ENCODE results near the gene SHPK.

Gene SHPK, protein sequence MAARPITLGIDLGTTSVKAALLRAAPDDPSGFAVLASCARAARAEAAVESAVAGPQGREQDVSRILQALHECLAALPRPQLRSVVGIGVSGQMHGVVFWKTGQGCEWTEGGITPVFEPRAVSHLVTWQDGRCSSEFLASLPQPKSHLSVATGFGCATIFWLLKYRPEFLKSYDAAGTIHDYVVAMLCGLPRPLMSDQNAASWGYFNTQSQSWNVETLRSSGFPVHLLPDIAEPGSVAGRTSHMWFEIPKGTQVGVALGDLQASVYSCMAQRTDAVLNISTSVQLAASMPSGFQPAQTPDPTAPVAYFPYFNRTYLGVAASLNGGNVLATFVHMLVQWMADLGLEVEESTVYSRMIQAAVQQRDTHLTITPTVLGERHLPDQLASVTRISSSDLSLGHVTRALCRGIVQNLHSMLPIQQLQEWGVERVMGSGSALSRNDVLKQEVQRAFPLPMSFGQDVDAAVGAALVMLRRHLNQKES

DNA sequence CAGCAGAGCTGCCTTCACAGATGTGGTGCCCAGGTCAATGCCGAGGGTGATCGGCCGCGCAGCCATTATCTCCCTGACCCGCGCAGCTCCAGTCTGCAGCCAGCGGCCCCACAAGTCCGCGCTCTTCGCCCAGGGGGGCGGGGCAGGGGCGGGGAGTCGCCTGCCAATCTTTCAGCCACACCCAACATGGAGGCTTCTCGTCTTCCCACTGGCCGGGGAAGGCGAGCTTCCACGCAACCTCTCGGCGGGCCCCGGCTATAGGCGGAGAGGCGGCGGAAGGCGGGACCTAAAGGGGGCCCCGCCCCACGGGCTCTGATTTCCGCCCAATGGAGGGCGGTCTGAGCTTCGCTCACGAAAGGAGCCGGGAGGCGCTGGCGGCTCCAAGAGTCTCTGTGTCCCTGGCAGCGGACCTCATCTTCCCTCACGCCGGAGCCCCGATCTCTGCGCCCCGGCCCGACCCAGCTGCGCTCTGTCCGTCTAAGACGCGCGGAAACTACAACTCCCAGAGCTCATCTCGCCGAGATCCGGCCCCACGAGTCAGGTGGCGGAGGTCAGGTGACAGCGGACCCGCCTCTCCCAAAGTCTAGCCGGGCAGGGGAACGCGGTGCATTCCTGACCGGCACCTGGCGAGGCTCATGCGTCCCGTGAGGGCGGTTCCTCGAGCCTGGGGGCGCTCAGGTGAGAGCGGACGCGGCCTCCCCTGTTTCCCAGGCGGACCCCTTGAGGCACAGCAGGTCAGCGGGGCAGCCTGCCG, at the start of gene SHPK, which contains the start of gene CTNS:
SHPK (minus strand) TSS at position 97 of the 754 bp plus-strand sequence; CDS start at position 66, 31 bp downstream.
CTNS (plus strand) TSS at position 607 of the 754 bp plus-strand sequence. CDS start 3,447 bp downstream, outside the sequence.
- peak; percentile 100 for DNase-seq

DNA sequence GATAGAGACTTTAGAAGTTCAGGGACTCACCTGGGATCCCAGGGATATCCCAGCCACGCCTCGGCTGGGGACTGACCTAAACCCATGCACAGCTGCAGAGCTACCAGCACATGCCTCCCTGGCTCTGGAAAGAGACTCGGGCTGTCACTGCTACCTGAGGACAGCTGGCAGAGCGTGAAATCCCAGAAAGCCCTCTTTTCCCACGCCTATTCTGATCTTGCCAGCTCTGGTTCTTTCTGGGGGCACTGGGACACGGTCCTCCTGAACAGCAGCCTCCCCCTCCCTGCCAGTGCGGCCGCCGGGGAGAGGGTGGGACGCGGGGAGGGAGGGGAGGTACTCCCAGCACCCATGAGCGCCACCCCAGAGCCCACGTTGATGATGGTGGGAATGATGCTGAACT, 49.1 kb upstream of the SHPK start:
- no peak for DNase-seq

DNA sequence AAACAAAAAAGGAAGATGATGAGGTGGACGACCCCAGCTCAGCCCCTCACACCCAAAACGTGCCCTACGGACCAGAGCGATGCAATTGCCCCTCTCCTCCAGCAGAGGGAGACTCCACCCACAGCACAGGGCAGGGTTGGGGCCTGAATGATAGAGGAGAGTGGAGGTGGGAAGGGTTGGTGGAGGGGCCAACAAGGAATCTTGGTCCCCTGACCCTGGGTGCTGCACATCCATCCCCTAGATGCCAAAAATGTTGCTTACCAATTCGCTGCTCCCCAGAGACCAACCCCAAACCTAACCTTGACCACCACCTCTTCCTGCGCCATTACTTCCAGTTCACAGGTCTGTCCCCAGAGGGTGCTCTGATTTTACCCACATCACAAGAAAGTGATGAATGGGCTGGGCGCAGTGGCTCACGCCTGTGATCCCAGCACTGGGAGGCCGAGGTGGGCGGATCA, 47.0 kb upstream of the SHPK start:
- DNase-seq = peak; percentile 44

DNA sequence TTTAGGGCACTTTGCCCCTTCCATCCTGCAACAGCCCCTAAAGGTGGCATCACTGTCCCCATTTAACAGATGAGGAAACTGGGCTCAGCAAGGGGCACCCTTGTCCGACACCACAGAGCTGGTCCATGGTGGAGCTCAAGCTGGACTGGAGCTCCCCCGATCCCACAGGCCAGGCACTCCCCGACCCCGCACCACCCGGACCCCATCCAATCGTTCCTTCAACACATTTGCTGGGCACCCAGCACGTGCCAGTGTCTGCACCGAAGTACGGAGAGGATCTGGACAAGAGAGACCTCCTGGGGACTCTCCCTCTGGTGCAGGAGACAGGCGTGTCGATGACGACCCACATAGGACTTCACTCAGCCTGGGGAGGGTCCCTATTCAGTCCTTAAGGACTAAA, 46.0 kb upstream of the SHPK start:
- no peak for DNase-seq

DNA sequence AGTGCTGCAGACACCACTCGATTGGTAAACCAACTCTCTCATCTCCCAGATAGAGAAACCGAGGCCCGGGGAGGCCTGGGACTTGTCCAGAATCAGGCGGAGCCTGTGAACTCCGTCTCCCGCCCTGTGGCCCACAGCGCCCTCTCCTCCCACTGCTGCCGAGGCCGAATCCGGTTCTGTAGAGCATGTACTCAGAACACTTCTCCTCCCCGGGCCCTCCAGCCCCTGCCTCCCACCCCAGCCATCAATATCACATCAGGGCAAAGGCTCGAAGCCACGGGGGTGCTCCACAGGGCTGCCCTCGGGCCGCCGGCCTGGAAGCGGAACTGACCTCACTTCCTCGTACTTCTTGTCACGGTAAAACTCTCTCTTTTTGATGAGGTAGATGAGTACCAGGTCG, 45.5 kb upstream of the SHPK start:
- DNase-seq = no peak

DNA sequence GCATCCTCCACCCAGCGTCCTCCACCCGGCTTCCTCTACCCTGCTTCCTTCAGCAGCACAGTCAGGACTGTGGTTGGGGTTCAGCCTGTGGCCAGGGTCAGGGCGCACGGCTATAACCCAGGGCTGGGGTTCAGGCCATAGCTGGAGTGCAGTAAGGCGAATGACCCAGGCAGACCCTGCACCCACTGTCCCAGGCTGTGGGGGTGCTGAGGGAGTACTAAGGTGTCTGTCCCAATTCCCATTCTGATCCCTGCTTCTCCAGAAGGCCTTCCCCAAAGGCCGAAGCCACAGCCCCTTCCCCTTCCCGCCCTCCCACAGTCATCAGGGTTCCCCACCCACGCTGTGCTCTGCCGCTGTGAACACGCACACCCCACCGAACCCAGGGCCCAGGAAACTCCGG, 45.0 kb upstream of the SHPK start:
- DNase-seq = no peak

DNA sequence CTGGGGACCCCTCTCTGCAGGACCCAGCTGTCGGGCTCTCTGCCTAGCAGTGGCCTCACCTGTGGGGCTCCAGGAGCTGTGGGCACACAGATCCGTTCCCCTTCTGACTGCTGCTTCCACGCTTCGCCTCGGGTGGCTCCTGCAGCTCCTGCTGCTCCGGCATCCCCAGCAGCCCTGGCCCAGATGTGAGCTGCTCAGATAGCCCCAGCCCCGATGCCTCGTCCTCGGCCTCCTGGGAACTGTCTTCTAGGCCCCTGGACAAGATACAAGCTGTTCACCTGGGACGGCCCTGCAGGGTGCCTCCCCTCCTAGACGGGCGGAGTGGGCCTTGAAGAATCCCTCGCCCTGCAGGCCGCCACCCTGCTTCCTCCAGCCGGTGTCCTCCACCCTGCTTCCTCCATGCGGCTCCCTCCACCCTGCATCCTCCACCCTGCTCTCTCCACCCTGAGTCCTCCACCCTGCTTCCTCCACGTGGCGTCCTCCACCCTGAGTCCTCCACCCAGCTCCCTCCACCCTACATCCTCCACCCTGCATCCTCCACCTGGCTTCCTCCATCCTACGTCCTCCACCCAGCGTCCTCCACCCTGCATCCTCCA, 43.6 kb upstream of the SHPK start:
- no peak for DNase-seq

DNA sequence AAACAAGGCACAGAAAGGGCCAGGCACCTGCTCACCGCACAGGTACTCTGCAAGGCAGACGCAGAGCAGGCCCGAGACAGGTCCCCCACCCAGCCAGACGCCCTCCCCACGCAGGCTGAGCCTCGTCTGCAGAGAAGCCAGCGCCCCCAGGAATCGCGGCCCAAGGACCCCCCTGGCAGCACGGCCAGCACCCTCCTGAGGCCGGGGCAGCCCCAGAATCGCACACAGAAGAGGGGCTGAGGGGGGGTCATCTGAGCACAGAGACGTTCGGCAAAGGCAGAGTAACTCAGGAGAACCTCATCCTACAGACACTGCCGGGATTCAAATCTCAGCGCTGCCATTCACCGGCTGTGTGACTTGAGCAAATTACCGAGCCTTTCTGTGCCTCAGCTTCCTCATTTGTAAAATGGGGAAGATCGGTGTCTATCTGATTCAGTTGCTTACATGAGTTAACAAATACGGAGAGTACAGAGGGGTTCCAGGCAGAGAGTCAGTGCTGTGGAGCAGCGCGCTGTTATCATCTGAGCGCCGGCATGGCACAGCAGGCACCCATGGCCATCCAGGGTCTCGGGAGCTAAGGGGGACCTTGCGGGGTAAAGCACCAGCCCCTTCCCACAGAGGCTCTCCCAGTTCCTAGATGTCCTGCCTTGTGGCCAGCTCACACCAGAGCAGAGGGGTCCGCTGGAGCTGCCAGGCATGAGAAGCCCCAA, 42.9 kb upstream of the SHPK start:
- no peak for DNase-seq

DNA sequence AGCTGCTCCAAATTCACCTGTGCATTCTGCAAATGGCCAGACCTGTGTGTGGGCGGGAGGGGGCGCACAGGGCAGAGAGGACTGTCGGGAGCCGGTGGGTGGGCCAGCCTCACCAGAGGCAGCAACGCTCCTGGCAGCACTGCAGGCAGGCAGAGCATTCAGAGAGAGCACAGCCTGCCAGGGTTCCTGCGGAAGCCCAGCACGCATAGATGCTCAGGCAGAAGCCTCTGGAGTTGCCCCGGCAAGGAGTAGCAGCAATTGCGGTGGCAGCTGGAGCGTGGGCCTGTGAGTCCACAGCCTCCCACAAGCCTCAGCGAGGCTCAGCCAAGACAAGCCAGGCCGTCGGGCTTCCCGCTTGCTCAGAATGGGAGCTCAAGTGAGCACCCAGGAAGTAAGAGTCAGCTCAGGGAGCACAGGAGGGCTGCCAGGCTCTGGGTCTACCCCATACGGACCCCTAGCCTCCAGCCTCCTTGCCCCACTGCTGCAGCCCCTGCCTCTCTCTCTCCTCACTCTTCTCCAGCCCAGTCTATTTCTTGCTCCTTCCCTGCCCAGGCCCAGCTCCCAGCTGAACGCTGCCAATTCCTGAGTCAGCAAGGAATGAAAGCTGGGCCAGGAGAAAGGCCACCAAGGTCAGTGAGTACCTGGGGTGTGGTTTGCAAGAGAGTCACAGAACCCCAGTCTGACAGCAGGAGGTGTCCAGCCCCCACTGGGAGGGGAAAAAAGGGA, 42.2 kb upstream of the SHPK start:
- no peak for DNase-seq

DNA sequence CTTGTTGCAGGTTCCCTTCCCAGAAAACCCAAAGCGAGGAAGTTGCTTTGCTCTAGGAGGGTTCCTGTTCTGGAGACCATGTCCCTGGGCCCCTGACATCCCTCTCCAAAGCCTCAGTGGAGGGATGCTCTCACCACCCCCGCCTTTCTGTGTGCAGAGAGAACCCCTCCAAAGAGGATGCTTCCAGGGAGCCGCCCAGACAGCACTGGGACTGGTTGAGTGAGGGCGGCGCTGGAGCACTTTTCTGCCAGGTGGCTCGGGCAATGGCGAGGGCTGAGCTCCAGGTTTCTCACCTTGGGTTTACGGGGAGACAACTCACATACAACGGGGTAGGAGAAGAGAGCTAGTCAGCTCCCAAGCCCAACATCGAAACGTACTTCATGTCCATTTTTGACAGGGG, 39.8 kb upstream of the SHPK start:
- no peak for DNase-seq

DNA sequence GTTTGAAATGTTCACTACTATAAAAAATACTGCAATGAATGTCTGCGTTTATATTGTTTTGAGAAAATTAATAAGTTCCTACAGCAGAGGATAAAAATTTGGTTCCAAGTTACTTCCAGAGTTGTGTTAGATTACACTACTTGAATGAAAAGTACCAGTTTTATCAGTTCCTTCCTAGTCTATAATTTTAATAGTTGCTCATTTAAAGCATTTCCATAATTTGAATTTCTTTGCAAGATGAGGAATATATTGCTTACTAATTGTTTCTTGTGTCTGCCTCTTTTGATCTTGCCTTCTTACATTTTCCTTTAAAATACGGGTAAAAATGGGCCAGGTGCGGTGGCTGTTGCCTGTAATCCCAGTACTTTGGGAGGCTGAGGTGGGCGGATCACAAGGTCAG, 36.5 kb upstream of the SHPK start:
- no peak for DNase-seq

DNA sequence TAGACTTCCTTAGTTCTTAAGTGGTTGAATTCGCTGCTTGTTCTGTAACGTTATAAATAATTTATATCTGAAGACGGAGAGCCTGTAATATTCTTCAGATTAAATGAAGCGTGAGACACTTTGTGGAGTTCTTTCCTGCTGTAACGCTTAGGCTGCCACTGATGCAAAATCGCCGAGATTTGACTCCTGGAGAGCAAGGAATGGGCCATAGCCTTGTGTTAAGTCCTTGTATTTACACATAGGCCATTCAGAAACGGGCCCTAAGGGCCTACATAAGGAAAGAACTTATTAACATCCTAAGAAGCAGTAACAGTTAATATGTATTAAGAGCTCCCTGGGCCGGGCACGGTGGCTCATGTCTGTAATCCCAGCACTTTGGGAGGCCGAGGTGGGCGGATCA, 33.5 kb upstream of the SHPK start:
- DNase-seq = no peak

DNA sequence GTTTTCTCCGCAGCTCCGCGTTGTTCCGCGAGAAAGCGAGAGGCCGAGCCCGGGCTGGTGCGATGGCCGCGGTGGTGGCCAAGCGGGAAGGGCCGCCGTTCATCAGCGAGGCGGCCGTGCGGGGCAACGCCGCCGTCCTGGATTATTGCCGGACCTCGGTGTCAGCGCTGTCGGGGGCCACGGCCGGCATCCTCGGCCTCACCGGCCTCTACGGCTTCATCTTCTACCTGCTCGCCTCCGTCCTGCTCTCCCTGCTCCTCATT, 33.0 kb upstream of the SHPK start:
- DNase-seq = no peak

DNA sequence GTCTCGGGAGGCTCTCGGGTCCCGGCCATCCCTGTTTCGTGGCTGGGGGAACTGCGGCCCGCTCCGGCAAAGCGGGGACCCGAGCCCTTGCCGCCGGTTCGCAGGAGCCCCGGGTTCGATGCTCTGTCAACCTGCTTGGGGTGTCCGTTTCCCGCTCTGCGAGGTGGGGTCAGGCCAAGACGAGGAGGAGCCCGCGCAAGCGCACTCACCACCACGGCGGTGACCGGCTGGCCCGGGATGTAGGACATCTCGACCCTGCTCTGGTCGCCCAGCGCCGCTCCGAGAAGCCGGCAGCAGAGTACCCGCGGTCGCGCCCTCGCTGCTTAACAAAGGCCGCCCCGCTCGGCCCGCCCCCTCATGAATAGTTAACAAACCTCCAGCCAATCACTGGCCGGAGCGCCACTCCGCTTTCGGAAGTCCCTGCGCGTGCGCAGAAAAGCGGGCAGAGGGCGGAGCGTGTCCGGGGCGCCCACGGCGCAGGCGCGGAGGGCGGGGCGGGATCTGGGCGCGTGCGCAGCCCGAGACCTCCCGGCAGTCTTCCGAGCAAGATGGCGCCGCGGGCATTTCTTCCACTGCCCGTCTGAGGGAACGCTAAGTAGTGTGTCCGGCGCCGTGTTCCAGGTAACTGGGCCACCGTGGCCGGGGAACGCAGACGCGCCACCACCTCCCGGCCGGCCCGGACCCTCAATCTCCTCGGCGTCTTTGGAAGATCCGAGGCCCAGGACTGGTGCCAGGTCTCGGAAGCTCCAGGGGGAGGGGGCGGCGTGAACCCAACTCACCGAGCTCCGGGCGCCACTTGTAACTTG, 32.4 kb upstream of the SHPK start, which contains the start of the genes EMC6 and TAX1BP3:
EMC6 (plus strand) TSS at position 534 of the 806 bp plus-strand sequence. CDS start 335 bp downstream, outside the sequence.
TAX1BP3 (minus strand) TSS at position 300 of the 806 bp plus-strand sequence; CDS start at position 248, 52 bp downstream.
- DNase-seq = peak; percentile 99

DNA sequence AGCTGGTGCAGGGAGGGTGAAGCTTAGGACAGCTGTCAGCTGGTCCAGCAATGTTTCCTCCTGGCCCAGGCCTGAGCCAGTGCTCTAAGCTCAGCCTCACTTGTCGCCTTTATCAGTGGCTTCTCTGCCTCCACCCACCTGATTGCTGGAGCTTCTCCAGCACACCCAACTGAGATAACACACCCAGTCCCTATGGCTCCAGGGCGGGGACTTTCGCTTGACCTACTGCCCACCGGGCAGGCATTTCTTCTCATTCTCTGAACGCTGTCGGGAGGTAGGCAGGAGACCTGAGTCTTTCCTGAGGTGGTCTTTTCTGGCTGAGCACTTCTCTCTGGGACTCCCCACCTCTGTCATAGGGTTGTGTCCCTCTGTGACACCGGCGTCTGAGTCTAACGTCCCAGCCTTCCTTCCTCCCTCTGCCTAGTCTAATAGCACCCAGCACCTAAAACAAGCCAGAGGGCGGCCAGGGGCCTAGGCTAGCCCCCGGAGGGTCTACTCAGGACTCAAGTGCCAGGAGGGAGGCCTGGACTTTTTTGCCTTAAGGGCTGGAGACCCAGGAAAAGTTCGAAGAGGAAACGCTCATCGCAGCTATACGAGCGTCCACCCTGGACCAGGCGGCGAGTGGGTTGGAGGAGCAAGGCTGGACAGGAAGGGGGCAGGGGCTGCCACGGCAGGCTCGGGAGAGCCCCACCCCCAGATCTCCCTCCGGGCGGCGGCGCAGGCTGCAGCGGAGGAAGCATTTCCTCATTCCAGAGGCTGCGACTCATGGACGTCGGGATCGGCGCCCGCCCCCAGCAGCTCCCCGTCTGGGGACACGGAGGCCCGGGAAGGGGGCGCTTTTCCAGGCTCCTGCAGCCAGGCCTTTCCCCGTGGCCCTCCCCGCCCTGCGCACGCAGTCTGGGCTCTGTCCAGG, 31.6 kb upstream of the SHPK start:
- no peak for DNase-seq

DNA sequence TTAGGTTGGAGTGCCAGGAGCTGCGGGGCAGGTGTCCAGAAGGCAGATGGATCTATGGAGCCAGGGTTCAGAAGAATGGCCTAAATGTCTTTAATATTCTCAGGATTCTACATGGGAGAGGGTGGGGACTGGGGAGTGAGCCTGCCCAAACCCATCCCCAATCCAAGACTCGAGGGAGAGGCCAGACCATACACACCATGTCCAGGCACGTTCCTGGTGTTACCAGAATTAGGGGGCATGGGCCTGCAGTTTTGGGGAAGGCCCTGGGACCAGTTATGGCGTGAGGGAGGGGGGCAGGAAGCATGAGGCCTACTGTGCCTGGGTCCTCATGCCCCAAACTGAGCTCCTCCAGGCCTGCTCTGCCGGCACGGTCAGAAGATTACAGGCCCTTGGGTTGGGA, 30.5 kb upstream of the SHPK start:
- no peak for DNase-seq

DNA sequence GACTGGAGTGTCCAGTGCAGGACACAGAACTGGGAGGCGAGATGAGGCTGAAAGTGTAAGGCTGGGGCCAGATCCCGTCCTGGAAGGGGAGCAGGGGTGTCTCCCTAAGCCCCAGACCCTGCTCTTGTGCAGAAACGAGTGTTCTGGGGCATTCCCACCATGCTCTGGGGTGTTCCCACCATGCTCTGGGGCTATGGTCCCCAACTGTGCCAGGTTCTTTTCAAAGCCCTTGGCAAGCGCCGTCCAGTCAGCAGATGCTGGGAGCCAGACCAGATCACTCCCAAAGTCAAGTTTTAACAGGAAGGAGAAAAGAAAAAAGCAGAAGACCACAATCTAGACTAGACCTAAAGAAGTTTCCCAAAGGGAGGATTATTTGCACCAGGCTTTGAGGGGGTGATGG, 29.8 kb upstream of the SHPK start:
- no peak for DNase-seq

DNA sequence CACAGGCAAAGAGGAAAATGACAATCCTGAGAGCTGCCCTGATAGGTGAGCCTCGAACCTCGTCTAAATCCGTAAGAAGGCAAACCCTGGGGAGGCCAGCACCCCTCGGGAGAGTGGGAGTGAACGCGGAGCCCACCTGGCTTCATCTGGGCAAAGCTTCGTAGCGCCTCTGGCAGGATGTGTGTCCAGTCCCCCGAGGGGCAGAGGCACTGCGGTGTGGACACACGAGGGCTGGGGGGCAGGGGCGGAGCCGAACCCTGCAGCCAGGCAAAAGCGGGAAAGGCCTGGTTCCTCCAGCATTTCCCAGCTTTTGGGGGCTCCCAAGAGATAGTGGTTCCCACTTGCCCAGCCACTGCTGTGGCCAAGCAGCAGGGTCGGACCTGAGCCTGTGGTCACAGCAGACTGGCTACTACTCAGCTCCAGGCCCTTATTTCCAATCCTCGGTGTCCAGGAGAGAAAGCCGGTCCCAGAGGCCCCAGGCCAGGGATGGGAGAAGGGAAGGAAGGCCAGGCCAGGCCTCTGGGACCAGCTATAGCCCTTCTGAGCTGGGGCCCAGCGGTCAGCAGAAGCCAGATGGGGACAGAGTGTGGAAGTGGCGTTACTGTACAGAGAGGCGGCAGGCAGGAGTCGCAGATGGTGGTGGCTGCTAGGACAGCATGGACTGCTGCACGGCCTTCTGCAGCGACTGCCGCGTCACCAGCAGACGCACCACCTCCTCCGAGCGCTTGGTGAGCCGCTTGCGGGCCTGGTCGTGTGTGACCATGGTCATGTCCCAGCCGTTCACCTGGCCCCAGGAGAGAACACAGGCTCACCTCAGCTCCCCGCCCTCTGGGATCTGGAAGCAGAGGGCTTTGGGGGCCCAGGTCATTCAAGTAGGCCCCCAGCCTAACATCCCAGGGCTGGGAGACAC, 27.3 kb upstream of the SHPK start:
- no peak for DNase-seq

DNA sequence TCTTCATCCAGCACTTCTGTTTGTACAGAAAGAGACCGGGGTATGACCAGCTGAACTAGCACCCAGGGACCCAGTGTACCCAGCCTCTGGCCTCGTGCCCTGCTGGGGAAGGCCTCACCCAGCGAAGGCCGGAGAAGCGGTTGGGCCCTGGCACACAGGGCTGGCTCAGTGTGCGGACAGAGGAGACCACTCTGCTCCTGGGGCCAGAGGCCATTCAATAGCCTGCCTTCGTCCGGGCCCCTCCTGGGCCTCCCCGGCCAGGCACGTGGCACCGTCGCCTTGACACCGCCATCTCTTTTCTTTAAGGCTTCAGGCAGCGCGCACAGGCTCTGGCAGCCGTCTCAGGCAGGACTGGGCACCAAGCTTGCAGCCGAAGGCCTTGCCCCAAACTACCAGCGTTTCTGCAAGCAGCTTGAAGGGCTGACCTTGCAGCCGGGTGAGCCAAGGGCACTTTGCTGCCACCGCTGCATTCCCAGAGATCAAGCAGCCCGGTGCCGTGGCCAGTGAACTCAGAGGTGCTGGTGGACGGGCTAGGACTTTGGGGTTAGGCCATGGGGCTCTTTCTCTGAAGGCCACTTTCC, 24.4 kb upstream of the SHPK start:
- DNase-seq = no peak

Data from retina (tissue), 1 donor.